Gastrocnemius medialis (tissue), 4 donors: ENCODE data around the gene GBA3. TPM values are rescaled to one million over a fixed set of nuclear protein-coding genes. Genes with fewer than 3 reads are reported as not detected.

ENCODE experiments used
- ATAC-seq, 2 donors: fragments of 150-250 bp; one replicate each; pipeline ENCODE4 v1.9.1; 2016
- DNase-seq, 2 donors: peaks; one replicate each; pipeline ENCODE4 v3.0.0-alpha.2; 2019
- H3K27ac ChIP-seq, 4 donors: fragments of 200-600 bp; sonication (generic); 1 replicate in 1 of 4; 2 replicates in 3 of 4; pipeline ENCODE4 v1.5.1; 2016 to 2018; ENCODE audit warnings: mild to moderate bottlenecking in 2 of 4, moderate library complexity in 1 of 4
- H3K27me3 ChIP-seq, 3 donors: fragments of 200-600 bp; sonication (generic) in 2 of 3; 1 replicate in 1 of 3; 2 replicates in 2 of 3; pipeline versions ENCODE4 v1.5.1 to v1.6.0; 2016 to 2019; ENCODE audit warnings: mild to moderate bottlenecking in 1 of 3, moderate library complexity in 1 of 3
- H3K36me3 ChIP-seq, 2 donors: fragments of 200-600 bp; sonication (generic) in 1 of 2; one replicate each; pipeline ENCODE4 v1.5.1; 2017 to 2018
- H3K4me1 ChIP-seq, 2 donors: fragments of 200-600 bp; sonication (generic) in 1 of 2; one replicate each; pipeline ENCODE4 v1.5.1; 2016 to 2017; ENCODE audit warnings: mild to moderate bottlenecking in 2 of 2
- H3K4me3 ChIP-seq, 4 donors: fragments of 200-600 bp; sonication (generic) in 3 of 4; 1 replicate in 1 of 4; 2 replicates in 3 of 4; pipeline ENCODE4 v1.5.1; 2016 to 2019; ENCODE audit warnings: mild to moderate bottlenecking in 2 of 4
- H3K9me3 ChIP-seq, 3 donors: fragments of 200-600 bp; sonication (generic) in 2 of 3; 1 replicate in 1 of 3; 2 replicates in 2 of 3; pipeline ENCODE4 v1.5.1; 2016 to 2019
- POLR2A ChIP-seq, 2 donors: fragments of 450-650 bp; IDR thresholded peaks; one replicate each; pipeline ENCODE4 v1.6.1; 2017; ENCODE audit warnings: antibody characterized with exemption in 2 of 2, mild to moderate bottlenecking in 2 of 2, moderate library complexity in 2 of 2
- in situ Hi-C, 4 donors: fragments of 200-750 bp; cut with MboI; loops; one replicate each; pipeline versions ENCODE4 v1.15.0 to v1.8.0; 2017; ENCODE audit warnings: low sequenced_read_pairs in 4 of 4
- intact Hi-C: fragments of 100-400 bp; cut with DNase I; formaldehyde crosslinking; loops from one replicate; pipeline ENCODE4 v1.15.1; 2023; ENCODE audit warnings: low total_unique reads
- total RNA-seq, 4 donors: library from RNA; depleted of rRNA; stranded (reverse); fragments of >200 nt; gene quantifications; one replicate each; pipeline versions ENCODE4 v1.1.0 to v1.2.3, GENCODE V29; 2016
- TF ChIP-seq, protein P1 (sequence below), 5 experiments: fragments of 450-650 bp in 3 of 5; fragments of 200-600 bp in 2 of 5; sonication (generic) in 2 of 5; IDR thresholded peaks in 4 of 5; conservative IDR thresholded peaks in 1 of 5; 1 replicate in 4 of 5; 2 replicates in 1 of 5; pipeline ENCODE4 v1.5.1; 2016 to 2019; ENCODE audit warnings: antibody characterized with exemption in 5 of 5, mild to moderate bottlenecking in 3 of 5, moderate library complexity in 3 of 5

GBA3 gene
- total RNA-seq, 4 donors from 2014 or later: 0.24 TPM; not detected in 3

DNA sequence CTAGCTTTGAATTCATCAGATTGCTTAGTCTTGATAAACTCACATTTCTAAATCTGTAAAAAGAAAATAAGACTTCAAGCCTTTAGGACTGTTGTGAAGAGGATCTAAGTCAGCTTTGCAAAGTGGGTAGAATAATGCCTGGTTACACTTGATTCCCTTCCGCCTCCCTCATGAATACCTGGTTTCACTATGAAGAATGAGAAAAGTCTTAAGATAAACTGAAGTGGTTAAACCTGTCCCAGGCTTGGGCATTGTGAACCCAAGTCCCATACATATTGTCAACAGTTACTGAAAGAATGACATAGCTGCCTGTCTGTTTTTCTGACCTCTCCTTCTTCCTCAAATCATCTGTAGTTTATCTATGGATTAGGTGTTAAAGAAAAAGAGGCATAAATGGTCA lies 16.7 kb upstream of the GBA3 start:
- H3K4me3 ChIP-seq: no peak overlapping the region
- H3K36me3 ChIP-seq: no peaks in the 10 kb centered on the region
- in situ Hi-C loops: loop anchor here in 1 of 4 donors (25.0 kb wide), 1 partner anchor 889 kb away; no protein-coding TSS in a partner anchor
- TF ChIP-seq POLR2A (IDR thresholded peaks at IDR 0.05): no peak
- no peak for DNase-seq
- peaks cover 12 to 13% of the 10 kb centered on the region in 2 donors for H3K4me1 ChIP-seq
- no peak for ATAC-seq
- no peaks in the 10 kb centered on the region for H3K9me3 ChIP-seq
- no peak overlapping the region for H3K27ac ChIP-seq
- intact Hi-C loops: loop anchor here (5.0 kb wide), 1 partner anchor 264 kb away; no protein-coding TSS in a partner anchor
- no peaks in the 10 kb centered on the region for H3K27me3 ChIP-seq

DNA sequence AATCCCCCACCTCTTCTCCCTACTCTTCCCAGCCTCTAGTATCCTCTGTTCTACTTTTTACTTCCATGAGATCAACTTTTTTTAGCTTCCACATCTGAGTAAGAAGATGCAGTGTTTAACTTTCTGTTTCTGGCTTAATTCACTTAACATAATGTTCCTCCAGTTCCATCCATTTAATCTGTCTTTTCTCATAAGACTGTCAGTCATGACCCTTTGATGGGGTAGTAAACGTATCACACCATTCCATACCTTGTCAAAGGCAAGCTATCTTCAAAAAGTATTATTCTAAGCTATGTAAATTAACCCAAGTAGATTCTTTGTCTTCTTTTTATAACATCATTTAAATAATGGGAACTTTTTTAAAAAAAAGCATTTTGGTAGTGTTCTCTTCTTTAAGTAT lies 15.0 kb upstream of the GBA3 start:
- Histone ChIP-seq H3K9me3 (no peaks in the 10 kb centered on the region), H3K27ac (no peak overlapping the region), H3K4me3 (no peak overlapping the region), H3K4me1 (peaks cover 12 to 13% of the 10 kb centered on the region in 2 donors), H3K36me3 (no peaks in the 10 kb centered on the region), H3K27me3 (no peaks in the 10 kb centered on the region)
- DNase-seq (no peak), ATAC-seq (no peak)
- TF ChIP-seq, protein P1, sequence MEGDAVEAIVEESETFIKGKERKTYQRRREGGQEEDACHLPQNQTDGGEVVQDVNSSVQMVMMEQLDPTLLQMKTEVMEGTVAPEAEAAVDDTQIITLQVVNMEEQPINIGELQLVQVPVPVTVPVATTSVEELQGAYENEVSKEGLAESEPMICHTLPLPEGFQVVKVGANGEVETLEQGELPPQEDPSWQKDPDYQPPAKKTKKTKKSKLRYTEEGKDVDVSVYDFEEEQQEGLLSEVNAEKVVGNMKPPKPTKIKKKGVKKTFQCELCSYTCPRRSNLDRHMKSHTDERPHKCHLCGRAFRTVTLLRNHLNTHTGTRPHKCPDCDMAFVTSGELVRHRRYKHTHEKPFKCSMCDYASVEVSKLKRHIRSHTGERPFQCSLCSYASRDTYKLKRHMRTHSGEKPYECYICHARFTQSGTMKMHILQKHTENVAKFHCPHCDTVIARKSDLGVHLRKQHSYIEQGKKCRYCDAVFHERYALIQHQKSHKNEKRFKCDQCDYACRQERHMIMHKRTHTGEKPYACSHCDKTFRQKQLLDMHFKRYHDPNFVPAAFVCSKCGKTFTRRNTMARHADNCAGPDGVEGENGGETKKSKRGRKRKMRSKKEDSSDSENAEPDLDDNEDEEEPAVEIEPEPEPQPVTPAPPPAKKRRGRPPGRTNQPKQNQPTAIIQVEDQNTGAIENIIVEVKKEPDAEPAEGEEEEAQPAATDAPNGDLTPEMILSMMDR (IDR thresholded peaks at IDR 0.05 in 4 of 5, conservative IDR thresholded peaks at IDR 0.05 in 1 of 5): no peak
- TF ChIP-seq POLR2A (IDR thresholded peaks at IDR 0.05): no peak
- intact Hi-C loops: loop anchor here (5.0 kb wide), 1 partner anchor 265 kb away; no protein-coding TSS in a partner anchor
- in situ Hi-C loops: loop anchor here in 1 of 4 donors (25.0 kb wide), 1 partner anchor 890 kb away; no protein-coding TSS in a partner anchor

DNA sequence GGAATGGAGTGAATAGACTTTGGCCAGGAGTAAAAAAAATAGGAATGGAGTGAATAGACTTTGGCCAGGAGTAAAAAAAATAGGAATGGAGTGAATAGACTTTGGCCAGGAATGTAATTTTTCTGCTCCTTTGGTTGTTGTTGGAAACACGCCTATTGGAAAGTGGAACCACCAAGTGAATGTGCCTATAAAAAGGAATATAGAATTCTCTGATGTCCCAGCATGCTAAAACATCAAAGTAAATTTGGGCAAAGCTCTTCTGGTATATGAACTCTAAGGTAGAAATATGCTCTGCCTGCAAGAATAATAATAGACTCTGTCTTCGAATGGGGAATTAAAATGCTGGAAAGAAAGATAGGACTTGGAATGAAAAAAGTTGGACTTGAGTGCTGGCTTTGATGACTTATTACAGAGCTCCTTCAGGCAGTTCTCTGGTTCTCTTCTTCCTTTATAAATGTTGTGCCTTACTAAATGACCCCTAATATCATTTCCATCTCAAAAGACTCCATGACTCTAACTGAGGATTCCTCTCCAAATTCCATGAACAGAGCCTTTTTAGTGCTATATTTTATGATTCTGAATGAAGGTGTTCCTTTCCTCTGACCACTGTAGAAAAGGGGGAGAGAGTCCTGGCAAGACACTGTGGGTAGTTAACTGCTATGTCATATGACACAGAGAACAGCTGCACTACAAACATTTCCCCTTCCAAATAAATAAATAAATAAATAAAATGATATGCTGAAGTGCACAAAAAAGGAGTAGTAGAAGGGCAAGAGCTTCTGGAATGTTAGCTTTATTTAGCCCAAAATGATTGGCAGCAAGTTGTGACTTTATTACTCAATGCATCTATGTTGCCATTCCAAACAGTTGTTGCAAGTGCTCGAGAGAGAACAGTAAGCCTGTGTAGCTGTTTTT lies 13.5 kb upstream of the GBA3 start:
- peak; percentile 85 to 92 for ATAC-seq
- TF ChIP-seq POLR2A (IDR thresholded peaks at IDR 0.05): no peak
- TF ChIP-seq, protein P1 (IDR thresholded peaks at IDR 0.05 in 4 of 5, conservative IDR thresholded peaks at IDR 0.05 in 1 of 5): no peak
- Histone ChIP-seq H3K27me3 (no peaks in the 10 kb centered on the region), H3K27ac (peak overlapping the region; percentile 43 to 71 (median 50)), H3K4me3 (no peak overlapping the region), H3K4me1 (peaks cover 12 to 13% of the 10 kb centered on the region in 2 donors), H3K36me3 (no peaks in the 10 kb centered on the region), H3K9me3 (no peaks in the 10 kb centered on the region)
- intact Hi-C loops: loop anchor here (5.0 kb wide), 1 partner anchor 267 kb away; no protein-coding TSS in a partner anchor
- in situ Hi-C loops: loop anchor here in 1 of 4 donors (25.0 kb wide), 1 partner anchor 892 kb away; no protein-coding TSS in a partner anchor
- DNase-seq: peak in 1 of 2 donors; percentile 4

DNA sequence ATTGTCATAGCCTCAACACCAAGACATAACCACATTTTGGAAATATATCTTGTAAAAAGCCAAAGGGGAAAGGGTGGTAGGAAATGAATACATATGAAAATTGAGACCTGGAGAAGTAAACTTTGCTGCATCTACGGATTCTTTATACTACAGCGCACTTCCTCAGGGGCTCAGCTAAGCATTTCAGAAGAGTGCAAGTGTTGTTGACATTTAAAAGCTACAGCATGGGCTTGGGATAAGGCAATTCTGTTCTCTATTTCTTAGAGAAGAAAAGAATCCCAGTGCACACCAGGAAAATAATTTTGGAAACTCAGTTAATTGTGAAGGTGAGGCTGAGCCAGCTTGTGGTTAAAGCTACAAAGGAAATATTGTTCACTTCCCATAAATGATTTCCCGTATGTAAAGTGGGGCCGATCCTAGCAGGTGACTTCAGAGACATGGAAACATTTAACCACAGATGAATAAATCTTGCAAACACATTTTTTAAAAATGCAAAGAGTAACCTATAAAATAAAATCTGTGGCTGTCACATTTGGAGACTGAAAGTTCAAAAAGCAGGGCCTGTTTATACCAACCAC lies 12.6 kb upstream of the GBA3 start:
- intact Hi-C loops: no loop called here

More for the DNA sequence above, 12.6 kb upstream of the GBA3 start:
- H3K4me3 ChIP-seq: no peak overlapping the region
- no peak for DNase-seq
- no peaks in the 10 kb centered on the region for H3K36me3 ChIP-seq
- peak overlapping the region in 1 of 4 donors; percentile 71 for H3K27ac ChIP-seq
- no peaks in the 10 kb centered on the region for H3K9me3 ChIP-seq
- ATAC-seq: no peak
- TF ChIP-seq, protein P1 (IDR thresholded peaks at IDR 0.05 in 4 of 5, conservative IDR thresholded peaks at IDR 0.05 in 1 of 5): no peak
- no peak for TF ChIP-seq POLR2A (IDR thresholded peaks at IDR 0.05)
- in situ Hi-C loops: loop anchor here in 2 of 4 donors (10.0 to 25.0 kb wide), 2 partner anchors 275 to 893 kb away; no protein-coding TSS in a partner anchor
- H3K4me1 ChIP-seq: peaks cover 12 to 13% of the 10 kb centered on the region in 2 donors
- no peaks in the 10 kb centered on the region for H3K27me3 ChIP-seq
